Spleen (tissue), 7 donors: ENCODE measurements around the gene GTPBP1.

Experiments
- CTCF ChIP-seq, 11 experiments: fragments of 200-600 bp in 7 of 11; fragments of 450-650 bp in 4 of 11; sonication (generic) in 4 of 11; IDR thresholded peaks in 8 of 11; conservative IDR thresholded peaks in 3 of 11; 1 replicate in 7 of 11; 2 replicates in 4 of 11; pipeline versions ENCODE4 v1.4.0 to v1.8.0; 2016 to 2021; ENCODE audit warnings: antibody characterized with exemption in 11 of 11, inconsistent platforms in 4 of 11, mild to moderate bottlenecking in 1 of 11
- POLR2A ChIP-seq, 3 donors: fragments of 450-650 bp; IDR thresholded peaks; one replicate each; pipeline ENCODE4 v1.5.1; 2017; ENCODE audit warnings: antibody characterized with exemption in 3 of 3, mild to moderate bottlenecking in 1 of 3
- donor health status: DM: no; HTN: no; CAD: no; lungs with moderate emphysema.
- donor health status: DM: no; HTN: no; CAD: no.
- donor health status: DM: no; HTN: no; CAD: no.

GRCh38 chr22:38735465-38736256 is 29.9 kb downstream of the GTPBP1 start:
- TF ChIP-seq CTCF (IDR thresholded peaks at IDR 0.05 in 8 of 11, conservative IDR thresholded peaks at IDR 0.05 in 3 of 11) (no peak), POLR2A (IDR thresholded peaks at IDR 0.05) (no peak)
